D721Med (cell line): ENCODE measurements around the gene ZMIZ1.

ENCODE experiments used
- DNase-seq: peaks from one replicate; pipeline ENCODE4 v3.0.0; 2011; ENCODE audit warnings: low spot score; ENCODE audit not compliant: insufficient read length
- FAIRE-seq: peaks from 2 replicates; lab custom pipeline; 2011; peaks lifted over from hg19 to GRCh38; lab: Jason Lieb, UNC
- TF ChIP-seq, protein P1 (sequence below): IDR thresholded peaks from 2 replicates; pipeline ENCODE4 v1.5.1; 2012; ENCODE audit warnings: mild to moderate bottlenecking, control low read depth; ENCODE audit not compliant: insufficient read depth; ENCODE audit errors: missing control alignments

ZMIZ1 gene

DNA sequence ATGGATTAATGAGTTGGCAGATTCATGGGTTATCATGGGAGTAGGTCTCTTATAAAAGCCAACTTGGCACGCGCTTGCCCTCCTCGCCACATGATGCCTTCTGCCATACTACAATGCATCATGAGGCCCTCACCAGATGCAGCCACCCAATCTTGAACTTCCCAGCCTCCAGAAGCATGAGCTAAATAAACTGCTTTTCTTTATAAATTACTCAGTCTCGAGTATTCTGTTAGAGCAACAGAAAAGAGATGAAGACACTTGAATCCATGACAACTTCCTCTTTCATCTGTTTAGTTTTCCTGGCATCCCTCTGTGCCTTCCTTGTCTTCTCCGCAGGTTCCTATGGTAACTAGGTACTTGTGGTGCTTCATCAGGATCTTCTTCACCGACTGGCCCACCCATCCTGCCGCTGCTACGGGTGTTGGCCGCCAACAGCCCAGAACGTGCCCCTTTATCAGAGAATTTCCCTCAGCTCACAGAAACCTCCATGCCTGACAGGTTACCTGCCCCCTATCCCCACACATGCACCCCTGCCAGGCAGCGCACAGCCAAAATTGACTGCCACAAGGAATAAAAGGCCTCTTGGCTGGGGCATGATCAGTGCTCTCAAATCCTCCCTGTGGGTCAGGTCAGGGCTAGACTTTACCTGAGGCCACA, 250.5 kb downstream of the ZMIZ1 start:
- FAIRE-seq = no peak
- DNase-seq = no peak
- TF ChIP-seq, protein P1, sequence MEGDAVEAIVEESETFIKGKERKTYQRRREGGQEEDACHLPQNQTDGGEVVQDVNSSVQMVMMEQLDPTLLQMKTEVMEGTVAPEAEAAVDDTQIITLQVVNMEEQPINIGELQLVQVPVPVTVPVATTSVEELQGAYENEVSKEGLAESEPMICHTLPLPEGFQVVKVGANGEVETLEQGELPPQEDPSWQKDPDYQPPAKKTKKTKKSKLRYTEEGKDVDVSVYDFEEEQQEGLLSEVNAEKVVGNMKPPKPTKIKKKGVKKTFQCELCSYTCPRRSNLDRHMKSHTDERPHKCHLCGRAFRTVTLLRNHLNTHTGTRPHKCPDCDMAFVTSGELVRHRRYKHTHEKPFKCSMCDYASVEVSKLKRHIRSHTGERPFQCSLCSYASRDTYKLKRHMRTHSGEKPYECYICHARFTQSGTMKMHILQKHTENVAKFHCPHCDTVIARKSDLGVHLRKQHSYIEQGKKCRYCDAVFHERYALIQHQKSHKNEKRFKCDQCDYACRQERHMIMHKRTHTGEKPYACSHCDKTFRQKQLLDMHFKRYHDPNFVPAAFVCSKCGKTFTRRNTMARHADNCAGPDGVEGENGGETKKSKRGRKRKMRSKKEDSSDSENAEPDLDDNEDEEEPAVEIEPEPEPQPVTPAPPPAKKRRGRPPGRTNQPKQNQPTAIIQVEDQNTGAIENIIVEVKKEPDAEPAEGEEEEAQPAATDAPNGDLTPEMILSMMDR = no peak

DNA sequence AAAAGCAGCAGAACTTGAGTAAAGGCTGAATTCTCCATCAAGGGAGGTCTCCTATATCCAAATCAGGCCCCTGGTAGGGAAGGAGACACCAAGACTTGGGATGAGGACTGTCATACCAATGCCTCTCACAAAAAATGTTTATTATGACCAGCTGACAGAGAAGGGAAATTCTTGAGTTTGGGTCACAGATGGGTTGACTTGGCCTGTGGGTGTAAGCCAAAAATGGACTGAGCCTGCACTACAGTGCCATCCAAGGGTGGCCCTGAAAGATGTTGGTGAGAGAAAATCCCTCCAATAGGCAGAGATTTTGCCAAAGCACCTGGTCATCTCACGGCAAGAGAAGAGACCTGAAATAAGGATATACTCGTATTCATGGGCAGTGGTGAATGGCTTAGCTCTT, 251.6 kb downstream of the ZMIZ1 start:
- DNase-seq (no peak), FAIRE-seq (no peak)
- TF ChIP-seq, protein P1 = no peak

DNA sequence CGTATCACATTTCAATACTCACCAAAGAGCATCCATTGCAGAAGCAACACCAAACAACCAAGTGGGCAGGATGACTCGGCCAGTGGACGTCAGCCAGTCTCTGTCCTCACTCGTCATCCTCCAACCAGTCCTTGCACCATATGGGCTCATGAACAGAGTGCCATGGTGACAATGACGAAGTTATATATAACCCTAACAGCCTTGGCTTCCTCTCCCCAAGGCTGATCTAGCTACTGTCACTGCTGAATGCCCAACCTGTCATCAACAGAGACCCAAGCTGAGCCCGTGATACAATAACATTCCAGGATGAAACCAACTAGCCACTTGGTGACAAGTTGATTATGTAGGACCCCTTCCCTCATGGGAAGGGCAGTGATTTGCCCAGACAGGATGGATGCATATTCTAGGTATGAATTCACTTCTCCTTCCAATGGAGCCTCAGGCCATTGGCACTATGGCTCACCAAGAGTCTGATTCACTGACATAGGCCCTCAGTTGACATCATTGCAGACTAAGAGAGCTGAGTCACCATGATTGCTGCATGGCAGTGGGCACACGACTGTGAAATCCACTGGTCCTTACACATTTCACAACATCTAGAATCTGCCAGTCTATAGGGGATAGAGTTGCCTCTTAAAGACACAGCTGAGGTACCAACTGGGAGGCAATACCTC, 252.2 kb downstream of the ZMIZ1 start:
- TF ChIP-seq, protein P1 = no peak
- FAIRE-seq (no peak), DNase-seq (no peak)

DNA sequence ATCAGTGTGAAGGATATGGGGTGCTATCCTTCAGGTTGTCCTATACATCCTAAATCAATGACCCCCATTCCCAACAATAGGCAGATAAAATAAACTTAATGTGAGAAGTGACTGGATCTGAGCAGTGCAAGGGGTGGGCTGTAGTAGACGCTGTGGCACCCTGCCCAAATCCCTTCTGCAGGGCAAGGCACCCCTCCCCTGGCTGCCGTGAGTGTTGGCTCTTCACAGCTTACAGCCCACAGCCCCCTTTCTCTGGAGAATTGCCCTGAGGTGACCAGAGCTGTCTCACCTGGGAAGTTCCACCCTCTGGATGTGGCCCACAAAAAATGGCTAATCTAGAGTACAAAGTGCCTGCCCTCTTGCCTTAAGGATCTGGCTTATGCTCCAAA, 252.7 kb downstream of the ZMIZ1 start:
- DNase-seq = no peak
- FAIRE-seq = no peak
- TF ChIP-seq, protein P1 = no peak

DNA sequence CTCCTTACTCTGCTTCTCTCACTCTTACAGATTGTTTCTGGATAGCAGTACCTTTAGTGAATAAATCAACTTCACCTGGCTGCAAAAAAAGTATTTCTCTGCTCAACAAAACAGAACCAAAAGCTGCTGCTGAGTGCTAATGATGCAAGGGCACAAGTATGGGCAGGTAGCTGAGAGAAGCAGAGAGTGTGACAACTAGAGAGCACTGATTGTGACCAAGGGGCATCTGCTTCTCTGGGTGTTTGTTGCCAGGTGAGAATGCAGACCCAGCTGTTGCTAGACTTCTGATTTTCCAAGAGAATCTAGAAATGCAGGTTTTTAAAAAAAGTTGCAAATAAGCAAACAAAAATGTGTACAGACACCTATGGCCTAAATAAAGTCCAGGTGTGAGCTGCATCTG, 253.2 kb downstream of the ZMIZ1 start:
- FAIRE-seq (no peak), DNase-seq (no peak)
- TF ChIP-seq, protein P1 = no peak

DNA sequence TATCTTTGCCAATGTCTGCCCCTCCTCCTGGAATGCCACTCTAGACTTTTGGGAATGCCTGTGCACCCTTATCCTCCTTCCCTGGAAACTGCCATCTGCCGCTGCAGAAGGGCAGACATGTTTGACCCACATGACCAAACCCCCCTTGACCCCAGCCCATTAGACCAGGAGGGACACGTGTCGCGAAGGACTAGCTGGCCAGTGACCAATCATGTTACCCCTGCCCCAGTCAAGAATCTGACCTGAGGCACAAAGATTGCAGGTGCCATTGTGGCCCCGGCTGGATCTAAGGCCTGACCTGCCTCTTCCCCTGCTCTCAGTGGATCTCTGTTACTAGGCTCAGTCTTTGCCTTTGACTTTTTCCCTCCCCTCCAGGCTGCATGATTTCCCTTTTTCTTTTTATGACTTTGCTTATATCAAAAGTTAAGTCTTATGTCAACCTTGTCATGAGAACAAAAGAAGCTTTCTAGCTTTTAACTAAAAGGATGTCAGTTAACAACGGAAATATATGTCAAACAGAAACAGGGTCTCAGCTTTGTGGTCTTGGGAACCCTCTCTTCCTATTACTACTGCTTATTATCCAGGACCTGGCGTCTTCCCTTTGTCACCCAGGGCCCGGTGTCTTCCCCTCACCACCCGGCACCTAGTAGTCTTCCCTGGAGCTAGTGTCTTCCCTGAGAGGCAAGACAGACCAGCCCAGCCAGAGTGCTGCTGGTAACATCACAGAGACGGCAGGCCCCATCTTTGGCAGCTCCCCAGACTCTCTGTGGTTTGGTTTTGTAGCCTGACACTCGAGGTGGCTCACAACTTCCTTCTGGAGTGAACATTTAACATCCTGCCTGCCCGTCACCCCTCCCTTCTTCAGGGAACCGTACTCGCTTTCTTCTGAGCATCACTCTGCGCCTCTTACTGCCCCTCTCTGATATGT, 254.1 kb downstream of the ZMIZ1 start:
- DNase-seq (no peak), FAIRE-seq (no peak)
- TF ChIP-seq, protein P1 = no peak
